T-helper 17 cell (primary cell): Measurements from ENCODE around the gene GNB1L. TPM values are rescaled to one million over a fixed set of nuclear protein-coding genes. Genes with fewer than 3 reads are reported as not detected.

Experiments used
- ATAC-seq: fragments of 150-1000 bp; cut with Tn5 transposase; 2 replicates; pipeline ENCODE4 v1.10.0; 2021; ENCODE audit warnings: mild to moderate bottlenecking, moderate library complexity
- DNase-seq, 3 donors: peaks; one replicate each; pipeline versions ENCODE4 v3.0.0 to v3.0.0-alpha.2; 2020 to 2021
- H3K9me3 ChIP-seq: one replicate; pipeline ENCODE4 v1.7.0; 2013; ENCODE audit warnings: low read length, mild to moderate bottlenecking; ENCODE audit not compliant: control insufficient read depth, poor library complexity, severe bottlenecking
- H3K27ac Mint-ChIP-seq: one replicate; pipeline ENCODE4 v1.8.0; 2022; ENCODE audit warnings: mild to moderate bottlenecking, moderate library complexity, mixed read lengths
- H3K27me3 Mint-ChIP-seq: one replicate; pipeline ENCODE4 v1.8.0; 2022; ENCODE audit warnings: mixed read lengths
- H3K36me3 Mint-ChIP-seq: one replicate; pipeline ENCODE4 v1.8.0; 2022; ENCODE audit warnings: low read depth, mixed read lengths
- H3K4me1 Mint-ChIP-seq: one replicate; pipeline ENCODE4 v1.8.0; 2022; ENCODE audit warnings: mild to moderate bottlenecking, mixed read lengths
- H3K4me3 Mint-ChIP-seq: one replicate; pipeline ENCODE4 v1.8.0; 2022; ENCODE audit warnings: mild to moderate bottlenecking, moderate library complexity, mixed read lengths
- total RNA-seq, 4 donors: library from RNA in 2 of 4; stranded (reverse) in 2 of 4; gene quantifications; one replicate each; pipeline ENCODE4 v1.2.3 and lab custom pipeline; 2022 to 2026

GNB1L gene
- total RNA-seq, 2 donors from 2014 or later: 5.0 to 6.2 TPM

- ATAC-seq (no peak), DNase-seq (no peak)
- no peak overlapping the region for H3K27ac Mint-ChIP-seq
- H3K27me3 Mint-ChIP-seq: peaks cover 58% of the 10 kb centered on the region
- H3K4me1 Mint-ChIP-seq: peaks cover 22% of the 10 kb centered on the region
- H3K36me3 Mint-ChIP-seq: peaks cover 14% of the 10 kb centered on the region
- H3K9me3 ChIP-seq: no peaks in the 10 kb centered on the region
- H3K4me3 Mint-ChIP-seq: peak overlapping the region; percentile 78
Measured at GRCh38 chr22:19761725-19762567, 92.7 kb downstream of the GNB1L start.

- ATAC-seq: no peak
- Mint-ChIP-seq H3K27me3 (peaks cover 61% of the 10 kb centered on the region), H3K27ac (no peak overlapping the region), H3K36me3 (peaks cover 14% of the 10 kb centered on the region), H3K4me3 (peak overlapping the region; percentile 78), H3K4me1 (peaks cover 26% of the 10 kb centered on the region)
- DNase-seq: no peak
- H3K9me3 ChIP-seq: no peaks in the 10 kb centered on the region
Measured at GRCh38 chr22:19760951-19761724, 93.5 kb downstream of the GNB1L start.

GRCh38 chr22:19760058-19760950, 94.4 kb downstream of the GNB1L start, which contains the start of gene TBX1:
Gene TBX1, plus strand, starts transcription at chr22:19760778. Its CDS starts 66 bp downstream, at chr22:19760844.
- Mint-ChIP-seq H3K36me3 (peaks cover 14% of the 10 kb centered on the region), H3K4me1 (peaks cover 29% of the 10 kb centered on the region), H3K4me3 (peak within 1 kb of the TSS; percentile 97), H3K27ac (no peak within 1 kb of the TSS), H3K27me3 (peaks cover 63% of the 10 kb centered on the region)
- H3K9me3 ChIP-seq: no peaks in the 10 kb centered on the region
- no peak for ATAC-seq
- no peak for DNase-seq

GRCh38 chr22:19759427-19760057, 95.1 kb downstream of the GNB1L start:
- ATAC-seq (no peak), DNase-seq (no peak)
- no peaks in the 10 kb centered on the region for H3K9me3 ChIP-seq
- H3K4me1 Mint-ChIP-seq: peaks cover 29% of the 10 kb centered on the region
- peak overlapping the region; percentile 97 for H3K4me3 Mint-ChIP-seq
- H3K27ac Mint-ChIP-seq: no peak overlapping the region
- H3K27me3 Mint-ChIP-seq: peaks cover 56% of the 10 kb centered on the region
- peaks cover 12% of the 10 kb centered on the region for H3K36me3 Mint-ChIP-seq

- H3K4me3 Mint-ChIP-seq: no peak overlapping the region
- H3K4me1 Mint-ChIP-seq: peaks cover 29% of the 10 kb centered on the region
- peaks cover 15% of the 10 kb centered on the region for H3K36me3 Mint-ChIP-seq
- DNase-seq: no peak
- no peak overlapping the region for H3K27ac Mint-ChIP-seq
- peaks cover 56% of the 10 kb centered on the region for H3K27me3 Mint-ChIP-seq
- H3K9me3 ChIP-seq: no peaks in the 10 kb centered on the region
- ATAC-seq: no peak
Measured at GRCh38 chr22:19758896-19759426, 95.7 kb downstream of the GNB1L start.

GRCh38 chr22:19757985-19758895, 96.4 kb downstream of the GNB1L start:
- DNase-seq: no peak
- H3K4me1 Mint-ChIP-seq: peaks cover 29% of the 10 kb centered on the region

GRCh38 chr22:19757140-19757984, 97.3 kb downstream of the GNB1L start:
- H3K27ac Mint-ChIP-seq: no peak overlapping the region
- peak overlapping the region; percentile 87 for H3K4me3 Mint-ChIP-seq
- peaks cover 28% of the 10 kb centered on the region for H3K4me1 Mint-ChIP-seq
- DNase-seq (no peak), ATAC-seq (no peak)
- peaks cover 14% of the 10 kb centered on the region for H3K36me3 Mint-ChIP-seq
- H3K27me3 Mint-ChIP-seq: peaks cover 50% of the 10 kb centered on the region
- H3K9me3 ChIP-seq: no peaks in the 10 kb centered on the region

More at GRCh38 chr22:19757985-19758895, 96.4 kb downstream of the GNB1L start:
- no peak for ATAC-seq
- H3K9me3 ChIP-seq: no peaks in the 10 kb centered on the region
- H3K27ac Mint-ChIP-seq: no peak overlapping the region
- H3K27me3 Mint-ChIP-seq: peaks cover 52% of the 10 kb centered on the region
- peaks cover 15% of the 10 kb centered on the region for H3K36me3 Mint-ChIP-seq
- peak overlapping the region; percentile 87 for H3K4me3 Mint-ChIP-seq

- no peak overlapping the region for H3K27ac Mint-ChIP-seq
- H3K9me3 ChIP-seq: no peaks in the 10 kb centered on the region
- ATAC-seq (peak; percentile 82), DNase-seq (peak; percentile 59 to 60 (median 59))
- peaks cover 24% of the 10 kb centered on the region for H3K4me1 Mint-ChIP-seq
- peak overlapping the region; percentile 87 for H3K4me3 Mint-ChIP-seq
- H3K36me3 Mint-ChIP-seq: peaks cover 11% of the 10 kb centered on the region
- H3K27me3 Mint-ChIP-seq: peaks cover 46% of the 10 kb centered on the region
Measured at GRCh38 chr22:19756288-19757128, 98.2 kb downstream of the GNB1L start.

GRCh38 chr22:19755722-19756287, 98.9 kb downstream of the GNB1L start:
- H3K27me3 Mint-ChIP-seq: peaks cover 46% of the 10 kb centered on the region
- peaks cover 10% of the 10 kb centered on the region for H3K36me3 Mint-ChIP-seq
- ATAC-seq (no peak), DNase-seq (no peak)
- peak overlapping the region; percentile 87 for H3K4me3 Mint-ChIP-seq
- no peak overlapping the region for H3K27ac Mint-ChIP-seq
- H3K4me1 Mint-ChIP-seq: peaks cover 24% of the 10 kb centered on the region
- H3K9me3 ChIP-seq: no peaks in the 10 kb centered on the region

GRCh38 chr22:19755145-19755710, 99.4 kb downstream of the GNB1L start:
- Mint-ChIP-seq H3K27ac (no peak overlapping the region), H3K36me3 (peaks cover 9% of the 10 kb centered on the region), H3K4me1 (peaks cover 23% of the 10 kb centered on the region), H3K27me3 (peaks cover 44% of the 10 kb centered on the region), H3K4me3 (no peak overlapping the region)
- ATAC-seq (no peak), DNase-seq (no peak)
- H3K9me3 ChIP-seq: no peaks in the 10 kb centered on the region
